Pancreas (tissue), 10 donors: ENCODE measurements around the gene LTB. TPM values are rescaled to one million over a fixed set of nuclear protein-coding genes. Genes with fewer than 3 reads are reported as not detected.
"Not testable (repeated sequence)": the region's sequence is repeated elsewhere in the genome, so short reads cannot be mapped to it uniquely, and the experiment has no call there.

Source experiments
- ATAC-seq, 4 donors: fragments of 200-7000 bp; cut with Tn5 transposase; one replicate each; pipeline versions ENCODE4 v1.8.0 to v1.9.1; 2020; ENCODE audit warnings: mild to moderate bottlenecking in 4 of 4, moderate library complexity in 4 of 4
- DNase-seq, 6 donors: peaks; one replicate each; pipeline ENCODE4 v3.0.0-alpha.2; 2020
- FAIRE-seq: peaks from 2 replicates; lab custom pipeline; 2012; peaks lifted over from hg19 to GRCh38; lab: Jason Lieb, UNC
- H3K27ac ChIP-seq, 4 donors: fragments of 200-600 bp; sonication (generic); 1 replicate in 3 of 4; 2 replicates in 1 of 4; pipeline versions ENCODE4 v1.5.0 to v1.8.0; 2020
- H3K27me3 ChIP-seq, 4 donors: fragments of 200-600 bp; one replicate each; pipeline ENCODE4 v1.8.0; 2021
- H3K36me3 ChIP-seq, 3 donors: fragments of 200-600 bp; sonication (generic) in 1 of 3; one replicate each; pipeline versions ENCODE4 v1.5.0 to v1.8.0; 2020 to 2021
- H3K4me1 ChIP-seq, 3 donors: fragments of 200-600 bp; one replicate each; pipeline ENCODE4 v1.8.0; 2021
- H3K4me3 ChIP-seq, 4 donors: fragments of 200-600 bp; sonication (generic) in 2 of 4; one replicate each; pipeline versions ENCODE4 v1.5.0 to v1.8.0; 2020 to 2021
- H3K9me3 ChIP-seq, 4 donors: fragments of 200-600 bp; one replicate each; pipeline ENCODE4 v1.8.0; 2021
- WGBS, 2 donors: extraction: QIAGEN DNeasy Blood & Tissue Kit; methylation state at CpG; one replicate each; pipeline ENCODE4 v1.1.7; 2013; 5-methylcytosine and 5-hydroxymethylcytosine counted together
- intact Hi-C, 3 donors: fragments of 100-400 bp; cut with DNase I; formaldehyde crosslinking; loops; one replicate each; pipeline versions ENCODE4 v1.11.1 to v1.14.2; 2022
- polyA plus RNA-seq, 2 donors: library from polyadenylated mRNA; stranded (reverse); fragments of 200-250 nt; gene quantifications; one replicate each; pipeline ENCODE4 v1.2.3, GENCODE V29; 2013
- total RNA-seq, 6 donors: library from RNA; stranded (reverse); fragmentation: NEBNext Ultra II Directional in 4 of 6; extraction: Animal tissue kit (Norgen Biotek cat#: 25700) in 4 of 6; gene quantifications; one replicate each; pipeline versions ENCODE4 v1.2.1 to v1.2.4, GENCODE V29; 2021 to 2023
- TF ChIP-seq, protein P1 (sequence below), 4 donors: fragments of 200-600 bp; sonication (generic) in 3 of 4; IDR thresholded peaks; one replicate each; pipeline versions ENCODE4 v1.5.0 to v1.8.0; 2021; ENCODE audit warnings: antibody characterized with exemption in 4 of 4
- donor health status: healthy with polysubstance abuse.
- donor health status: DM: no; HTN: no; CAD: no; lungs with moderate emphysema.
- donor health status: DM: no; HTN: no; CAD: no.
- donor health status: control.
- donor health status: control.
- donor health status: Bipolar disorder and iron deficiency.
- donor health status: DM: yes; HTN: yes; CAD: no.
- donor health status: DM: no; HTN: no; CAD: no.
- donor health status: DM: no; HTN: no; CAD: no.
- donor health status: DM: yes; HTN: yes; CAD: no.

Gene LTB
- total and polyA plus RNA-seq, 8 donors = 0.71 to 19.4 (median 2.1) TPM

DNA sequence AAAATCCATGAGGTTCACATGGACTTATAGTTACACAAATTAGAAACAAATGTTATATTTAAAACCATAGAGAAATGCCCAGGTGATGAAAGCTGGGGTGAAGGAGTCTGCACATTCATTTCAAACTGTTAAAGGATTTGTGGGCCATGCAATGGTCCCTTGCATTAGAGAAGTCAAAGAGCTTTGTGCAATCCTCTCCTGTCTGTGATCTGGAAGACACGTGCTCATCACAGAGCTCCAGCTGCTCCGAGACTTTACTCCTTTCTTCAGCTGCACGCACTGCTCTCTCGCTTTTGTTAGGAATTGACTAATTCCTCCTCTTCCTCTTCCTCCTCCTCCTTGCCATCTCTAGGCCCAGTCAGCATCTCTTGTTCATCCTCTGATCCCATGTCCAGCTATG, 28.7 kb upstream of the LTB start:
- H3K36me3 ChIP-seq = no peaks in the 10 kb centered on the region
- no peaks in the 10 kb centered on the region for H3K4me1 ChIP-seq
- intact Hi-C loops = no loop called here
- DNase-seq (no peak), ATAC-seq (no peak), FAIRE-seq (no peak)
- no peaks in the 10 kb centered on the region for H3K27me3 ChIP-seq
- TF ChIP-seq, protein P1, sequence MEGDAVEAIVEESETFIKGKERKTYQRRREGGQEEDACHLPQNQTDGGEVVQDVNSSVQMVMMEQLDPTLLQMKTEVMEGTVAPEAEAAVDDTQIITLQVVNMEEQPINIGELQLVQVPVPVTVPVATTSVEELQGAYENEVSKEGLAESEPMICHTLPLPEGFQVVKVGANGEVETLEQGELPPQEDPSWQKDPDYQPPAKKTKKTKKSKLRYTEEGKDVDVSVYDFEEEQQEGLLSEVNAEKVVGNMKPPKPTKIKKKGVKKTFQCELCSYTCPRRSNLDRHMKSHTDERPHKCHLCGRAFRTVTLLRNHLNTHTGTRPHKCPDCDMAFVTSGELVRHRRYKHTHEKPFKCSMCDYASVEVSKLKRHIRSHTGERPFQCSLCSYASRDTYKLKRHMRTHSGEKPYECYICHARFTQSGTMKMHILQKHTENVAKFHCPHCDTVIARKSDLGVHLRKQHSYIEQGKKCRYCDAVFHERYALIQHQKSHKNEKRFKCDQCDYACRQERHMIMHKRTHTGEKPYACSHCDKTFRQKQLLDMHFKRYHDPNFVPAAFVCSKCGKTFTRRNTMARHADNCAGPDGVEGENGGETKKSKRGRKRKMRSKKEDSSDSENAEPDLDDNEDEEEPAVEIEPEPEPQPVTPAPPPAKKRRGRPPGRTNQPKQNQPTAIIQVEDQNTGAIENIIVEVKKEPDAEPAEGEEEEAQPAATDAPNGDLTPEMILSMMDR (IDR thresholded peaks at IDR 0.05) = no peak
- WGBS, 2 donors = 84 to 94% methylated on average over 4 of the region's 4 CpGs
- no peaks in the 10 kb centered on the region for H3K9me3 ChIP-seq
- no peak overlapping the region for H3K27ac ChIP-seq
- no peak overlapping the region for H3K4me3 ChIP-seq

- Histone ChIP-seq H3K4me1 (no peaks in the 10 kb centered on the region), H3K36me3 (no peaks in the 10 kb centered on the region), H3K4me3 (no peak overlapping the region), H3K9me3 (no peaks in the 10 kb centered on the region), H3K27ac (no peak overlapping the region), H3K27me3 (no peaks in the 10 kb centered on the region)
- FAIRE-seq (no peak), ATAC-seq (no peak), DNase-seq (no peak)
- intact Hi-C loops = no loop called here
- TF ChIP-seq, protein P1 (IDR thresholded peaks at IDR 0.05) = no peak
- 64 to 69% methylated on average over 8 of the region's 8 CpGs for WGBS, 2 donors
Observed at GRCh38 chr6:31609519-31610406, 27.5 kb upstream of the LTB start.

DNA sequence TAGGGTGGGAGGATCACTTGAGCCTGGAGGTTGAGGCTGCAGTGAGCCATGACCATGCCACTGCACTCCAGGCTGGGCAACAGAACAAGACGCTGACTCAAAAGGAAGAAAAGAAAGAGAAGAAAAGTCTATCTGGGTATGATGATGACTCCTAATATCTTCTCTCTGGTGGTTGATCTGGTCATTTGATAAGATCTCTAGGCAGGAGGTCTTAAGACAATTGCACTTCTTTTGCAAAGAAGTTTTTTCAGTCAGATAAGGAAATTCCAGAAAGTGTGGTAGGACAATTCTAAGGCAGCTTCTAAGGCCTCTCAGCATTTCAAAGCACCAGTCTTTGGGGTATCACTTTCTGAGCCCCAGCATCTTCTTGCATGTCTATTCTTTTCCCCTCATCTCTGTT, 25.1 kb upstream of the LTB start:
- H3K4me1 ChIP-seq = no peaks in the 10 kb centered on the region
- 84 to 94% methylated on average over 1 of the region's 1 CpG for WGBS, 2 donors
- no peak for DNase-seq
- H3K36me3 ChIP-seq = no peaks in the 10 kb centered on the region
- intact Hi-C loops = no loop called here
- TF ChIP-seq, protein P1 (IDR thresholded peaks at IDR 0.05) = no peak
- no peaks in the 10 kb centered on the region for H3K27me3 ChIP-seq
- no peak overlapping the region for H3K27ac ChIP-seq
- H3K9me3 ChIP-seq = no peaks in the 10 kb centered on the region
- FAIRE-seq = no peak
- no peak overlapping the region for H3K4me3 ChIP-seq
- no peak for ATAC-seq

GRCh38 chr6:31597006-31597405, 14.8 kb upstream of the LTB start:
- 15 to 31% methylated on average over 2 of the region's 2 CpGs for WGBS, 2 donors
- no peaks in the 10 kb centered on the region for H3K9me3 ChIP-seq
- ATAC-seq (peak in 2 of 4 donors; percentile 44 to 52), DNase-seq (no peak), FAIRE-seq (no peak)
- H3K4me3 ChIP-seq = no peak overlapping the region
- no peaks in the 10 kb centered on the region for H3K36me3 ChIP-seq
- TF ChIP-seq, protein P1 (IDR thresholded peaks at IDR 0.05) = no peak
- no peaks in the 10 kb centered on the region for H3K4me1 ChIP-seq
- H3K27ac ChIP-seq = no peak overlapping the region
- intact Hi-C loops = loop anchor here in 2 of 3 donors (5.0 kb wide), 1 partner anchor 50 kb away; the partner anchor contains the start of genes ATP6V1G2 (in 2 of the 2) and NFKBIL1 (in 2 of the 2)
- no peaks in the 10 kb centered on the region for H3K27me3 ChIP-seq

- no peak overlapping the region for H3K4me3 ChIP-seq
- H3K27ac ChIP-seq = no peak overlapping the region
- H3K4me1 ChIP-seq = no peaks in the 10 kb centered on the region
- no peaks in the 10 kb centered on the region for H3K9me3 ChIP-seq
- ATAC-seq (no peak), DNase-seq (no peak), FAIRE-seq (no peak)
- 85 to 87% methylated on average over 7 of the region's 7 CpGs for WGBS, 2 donors
- intact Hi-C loops = no loop called here
- TF ChIP-seq, protein P1 (IDR thresholded peaks at IDR 0.05) = no peak
- H3K27me3 ChIP-seq = no peaks in the 10 kb centered on the region
- no peaks in the 10 kb centered on the region for H3K36me3 ChIP-seq
Observed at GRCh38 chr6:31592396-31592771, 10.2 kb upstream of the LTB start.

DNA sequence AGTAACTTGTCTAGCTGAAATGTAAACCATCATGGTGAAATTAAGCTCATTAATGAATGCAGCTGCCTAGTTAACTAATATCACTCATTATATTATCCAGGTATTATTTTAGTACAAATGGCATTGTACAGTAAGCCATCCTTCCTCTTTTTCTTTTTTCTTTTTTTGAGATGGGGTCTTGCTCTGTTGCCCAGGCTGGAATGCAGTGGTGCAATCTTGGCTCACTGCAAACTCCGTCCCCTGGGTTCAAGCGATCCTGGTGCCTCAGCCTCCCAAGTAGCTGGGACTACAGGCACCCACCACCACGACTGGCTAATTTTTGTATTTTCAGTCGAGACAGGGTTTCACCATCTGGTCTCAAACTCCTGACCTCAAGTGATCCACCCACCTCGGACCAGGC, 8.5 kb upstream of the LTB start:
- H3K27me3 ChIP-seq, DNase-seq, H3K4me3 ChIP-seq, H3K36me3 ChIP-seq, H3K27ac ChIP-seq, FAIRE-seq, intact Hi-C loops, H3K9me3 ChIP-seq, H3K4me1 ChIP-seq, ATAC-seq: not testable (repeated sequence)
- 67 to 68% methylated on average over 5 of the region's 5 CpGs for WGBS, 2 donors
